Bronchial epithelial cell (primary cell): Measurements from ENCODE around the gene TRABD. TPM values are rescaled to one million over a fixed set of nuclear protein-coding genes. Genes with fewer than 3 reads are reported as not detected.

Source experiments
- DNase-seq: peaks from one replicate; pipeline ENCODE4 v3.0.0-alpha.2; 2010; ENCODE audit warnings: low read depth
- FAIRE-seq: peaks from 2 replicates; lab custom pipeline; 2011; peaks lifted over from hg19 to GRCh38; lab: Jason Lieb, UNC
- H3K27me3 ChIP-seq: 2 replicates; pipeline ENCODE4 v1.5.1; 2011; ENCODE audit warnings: low read length; ENCODE audit not compliant: control insufficient read depth, insufficient read depth
- H3K36me3 ChIP-seq: 2 replicates; pipeline ENCODE4 v1.5.1; 2011; ENCODE audit warnings: low read length; ENCODE audit not compliant: control insufficient read depth, insufficient read depth
- H3K4me3 ChIP-seq: 2 replicates; pipeline ENCODE4 v1.5.1; 2011; ENCODE audit warnings: mild to moderate bottlenecking, low read depth, low read length, control low read depth
- CTCF ChIP-seq: IDR thresholded peaks from 2 replicates; pipeline ENCODE4 v1.5.1; 2011; ENCODE audit warnings: mild to moderate bottlenecking, moderate library complexity, low read length, control low read depth, inconsistent platforms; ENCODE audit not compliant: insufficient read depth, severe bottlenecking
- total RNA-seq: library from RNA; depleted of rRNA; stranded (reverse); fragments of >200 nt; gene quantifications from 2 replicates; pipeline ENCODE4 v1.2.1, GENCODE V29; 2014

TRABD gene
- total RNA-seq, 1 donor from 2014 or later = 43.7 TPM

- Histone ChIP-seq H3K36me3 (peaks cover 17% of the 10 kb centered on the region), H3K27me3 (no peaks in the 10 kb centered on the region), H3K4me3 (peak overlapping the region; percentile 28)
- DNase-seq (no peak), FAIRE-seq (no peak)
- no peak for TF ChIP-seq CTCF
Observed at GRCh38 chr22:50189849-50190181, 4.1 kb downstream of the TRABD start.

GRCh38 chr22:50190182-50190940, 4.6 kb downstream of the TRABD start:
- peak overlapping the region; percentile 28 for H3K4me3 ChIP-seq
- FAIRE-seq = no peak
- TF ChIP-seq CTCF = peak; percentile 60
- DNase-seq = peak; percentile 65
- H3K27me3 ChIP-seq = no peaks in the 10 kb centered on the region
- H3K36me3 ChIP-seq = peaks cover 21% of the 10 kb centered on the region

GRCh38 chr22:50190941-50191741, 5.4 kb downstream of the TRABD start:
- DNase-seq (no peak), FAIRE-seq (peak; percentile 79)
- Histone ChIP-seq H3K27me3 (no peaks in the 10 kb centered on the region), H3K36me3 (peaks cover 21% of the 10 kb centered on the region), H3K4me3 (peak overlapping the region; percentile 28)
- TF ChIP-seq CTCF = no peak

GRCh38 chr22:50192436-50193204, 6.9 kb downstream of the TRABD start:
- H3K27me3 ChIP-seq = no peaks in the 10 kb centered on the region
- no peak for TF ChIP-seq CTCF
- H3K4me3 ChIP-seq = no peak overlapping the region
- H3K36me3 ChIP-seq = peaks cover 28% of the 10 kb centered on the region
- FAIRE-seq (no peak), DNase-seq (no peak)

GRCh38 chr22:50193621-50194020, 7.9 kb downstream of the TRABD start:
- Histone ChIP-seq H3K27me3 (no peaks in the 10 kb centered on the region), H3K36me3 (peaks cover 29% of the 10 kb centered on the region), H3K4me3 (no peak overlapping the region)
- no peak for TF ChIP-seq CTCF
- DNase-seq = no peak
- no peak for FAIRE-seq
